ENCODE data around the gene ARHGEF17. TPM values are rescaled to one million over a fixed set of nuclear protein-coding genes. Genes with fewer than 3 reads are reported as not detected.

The ARHGEF17 gene
- polyA plus RNA-seq, 1 donor (not counting 4 experiments of a cell fraction or from before 2014, with no cell fraction given): 5.1 TPM

DNA sequence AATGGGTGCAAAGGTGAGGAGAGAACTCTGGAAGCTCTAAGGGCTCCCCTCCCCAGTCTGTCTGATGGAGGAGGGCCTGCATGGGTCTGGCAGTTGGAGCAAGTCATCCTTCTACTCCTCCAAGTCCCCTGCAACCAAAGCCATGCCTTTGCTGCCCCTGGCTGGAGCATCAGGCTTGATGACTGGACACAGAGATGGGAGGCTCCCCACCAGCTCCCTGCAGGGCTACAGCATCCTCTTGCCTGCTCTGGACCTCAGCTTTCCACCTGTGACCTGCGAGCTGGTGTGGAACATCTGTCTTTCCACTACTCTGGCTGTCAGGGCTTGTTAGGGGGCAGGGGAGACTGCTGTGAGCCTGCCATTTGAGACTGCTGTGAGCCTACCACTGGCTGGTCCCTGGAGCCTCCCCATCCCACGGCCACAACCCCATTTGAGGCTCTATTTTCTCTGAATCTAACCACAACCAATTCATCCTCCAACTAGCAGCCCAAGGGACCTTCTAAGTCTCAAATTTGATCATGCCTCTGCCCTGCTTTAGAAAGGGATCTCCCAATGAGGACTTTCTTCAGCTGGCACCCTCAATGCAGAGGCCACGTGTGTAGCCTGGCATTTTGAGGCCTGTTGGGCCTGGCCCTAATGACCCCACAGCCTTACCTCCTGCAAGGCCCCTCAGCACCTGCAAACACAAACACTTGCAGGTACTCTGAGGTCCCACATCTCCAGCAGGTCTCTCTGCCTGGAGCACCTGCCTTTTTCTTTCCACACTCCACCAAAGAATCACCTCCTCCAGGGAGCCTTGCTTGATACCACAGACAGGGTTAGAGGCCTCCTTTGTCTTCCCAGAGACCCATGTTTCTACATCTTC, 26.0 kb upstream of the ARHGEF17 start:
- dilution Hi-C loops (cut with MboI; ENCODE audit: extremely low pct_ligation_motif_present, low sequenced_read_pairs): no loop called here
- no peaks in the 10 kb centered on the region for H3K79me2 ChIP-seq (ENCODE audit: control insufficient read depth, insufficient read depth, low read length)
- no peaks in the 10 kb centered on the region for H3K9me3 ChIP-seq (ENCODE audit: control insufficient read depth, low read depth, low read length)
- no peak overlapping the region for H3K4me2 ChIP-seq (ENCODE audit: control insufficient read depth, extremely low read depth, insufficient read depth, low read depth, low read length)
- no peaks in the 10 kb centered on the region for H4K20me1 ChIP-seq (ENCODE audit: control insufficient read depth, extremely low read depth, insufficient read depth, low read length)
- H3K4me1 ChIP-seq (ENCODE audit: control insufficient read depth, extremely low read depth, insufficient read depth, low read length): peaks cover 3% of the 10 kb centered on the region
- H3K9me1 ChIP-seq (ENCODE audit: control insufficient read depth, extremely low read depth, insufficient read depth, low read length): no peaks in the 10 kb centered on the region
- H3K27ac ChIP-seq (ENCODE audit: control insufficient read depth, insufficient read depth, low read length): no peak overlapping the region
- no peak overlapping the region for H3K4me3 ChIP-seq (ENCODE audit: control insufficient read depth in 2 of 3, extremely low read depth in 1 of 3, insufficient read depth in 2 of 3, low read depth in 1 of 3, low read length in 3 of 3)
- FAIRE-seq (no peak), DNase-seq (ENCODE audit: low read depth, low spot score) (no peak)
- TF ChIP-seq, protein P1, sequence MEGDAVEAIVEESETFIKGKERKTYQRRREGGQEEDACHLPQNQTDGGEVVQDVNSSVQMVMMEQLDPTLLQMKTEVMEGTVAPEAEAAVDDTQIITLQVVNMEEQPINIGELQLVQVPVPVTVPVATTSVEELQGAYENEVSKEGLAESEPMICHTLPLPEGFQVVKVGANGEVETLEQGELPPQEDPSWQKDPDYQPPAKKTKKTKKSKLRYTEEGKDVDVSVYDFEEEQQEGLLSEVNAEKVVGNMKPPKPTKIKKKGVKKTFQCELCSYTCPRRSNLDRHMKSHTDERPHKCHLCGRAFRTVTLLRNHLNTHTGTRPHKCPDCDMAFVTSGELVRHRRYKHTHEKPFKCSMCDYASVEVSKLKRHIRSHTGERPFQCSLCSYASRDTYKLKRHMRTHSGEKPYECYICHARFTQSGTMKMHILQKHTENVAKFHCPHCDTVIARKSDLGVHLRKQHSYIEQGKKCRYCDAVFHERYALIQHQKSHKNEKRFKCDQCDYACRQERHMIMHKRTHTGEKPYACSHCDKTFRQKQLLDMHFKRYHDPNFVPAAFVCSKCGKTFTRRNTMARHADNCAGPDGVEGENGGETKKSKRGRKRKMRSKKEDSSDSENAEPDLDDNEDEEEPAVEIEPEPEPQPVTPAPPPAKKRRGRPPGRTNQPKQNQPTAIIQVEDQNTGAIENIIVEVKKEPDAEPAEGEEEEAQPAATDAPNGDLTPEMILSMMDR (optimal IDR thresholded peaks at IDR 0.05 in 1 of 3, IDR thresholded peaks at IDR 0.05 in 1 of 3, conservative IDR thresholded peaks at IDR 0.05 in 1 of 3; ENCODE audit: extremely low read depth in 1 of 3, insufficient read depth in 2 of 3, low read length in 3 of 3): no peak
- TF ChIP-seq EZH2 (IDR thresholded peaks at IDR 0.05; ENCODE audit: low read length): no peak
- H3K9ac ChIP-seq (ENCODE audit: control insufficient read depth, extremely low read depth, insufficient read depth, low read length): no peak overlapping the region
- no peaks in the 10 kb centered on the region for H3K27me3 ChIP-seq (ENCODE audit: control insufficient read depth, extremely low read depth, insufficient read depth, low read length)
- H3K36me3 ChIP-seq (ENCODE audit: control insufficient read depth in 2 of 2, extremely low read depth in 1 of 2, insufficient read depth in 2 of 2, low read length in 2 of 2): no peaks in the 10 kb centered on the region
- H2AFZ ChIP-seq (ENCODE audit: control insufficient read depth, low read length): no peak overlapping the region

DNA sequence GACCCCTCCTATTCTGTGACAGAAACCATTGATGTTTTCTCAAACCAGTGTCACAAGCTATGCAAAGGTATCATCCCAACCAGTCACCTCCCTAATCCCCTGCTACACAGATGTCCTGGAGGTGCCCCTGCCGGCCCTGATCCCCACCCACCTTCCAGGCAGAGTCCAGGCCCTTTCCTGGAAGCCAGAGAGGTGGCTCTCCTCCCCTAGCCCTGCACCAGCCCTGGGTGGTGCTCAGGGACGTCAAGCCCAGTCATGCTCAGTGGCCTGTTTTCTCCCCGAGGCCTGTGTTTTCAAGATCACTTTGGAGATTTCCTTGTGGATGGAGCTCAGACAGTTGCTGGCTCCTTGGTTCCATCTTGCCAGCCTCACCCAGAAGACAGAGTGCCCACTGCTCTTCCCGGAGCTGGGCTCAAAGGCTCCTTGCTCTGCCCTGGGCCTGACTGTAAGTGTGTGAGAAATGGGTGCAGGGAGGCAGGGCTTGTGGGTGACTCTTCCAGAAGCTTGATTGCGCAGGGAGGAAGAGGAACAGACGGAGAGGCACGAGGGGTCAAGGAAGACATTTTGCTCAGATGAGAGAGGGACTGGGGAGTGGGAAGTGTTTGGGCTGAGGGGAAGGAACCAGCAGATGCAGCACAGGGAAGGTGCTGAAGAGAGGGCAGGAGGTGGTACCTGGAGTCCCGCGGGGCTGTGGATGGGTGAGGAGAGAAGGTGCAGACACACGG, 24.6 kb upstream of the ARHGEF17 start:
- Histone ChIP-seq H3K79me2 (ENCODE audit: control insufficient read depth, insufficient read depth, low read length) (no peaks in the 10 kb centered on the region), H3K27me3 (ENCODE audit: control insufficient read depth, extremely low read depth, insufficient read depth, low read length) (no peaks in the 10 kb centered on the region), H4K20me1 (ENCODE audit: control insufficient read depth, extremely low read depth, insufficient read depth, low read length) (no peaks in the 10 kb centered on the region), H3K27ac (ENCODE audit: control insufficient read depth, insufficient read depth, low read length) (no peak overlapping the region), H3K9me1 (ENCODE audit: control insufficient read depth, extremely low read depth, insufficient read depth, low read length) (no peaks in the 10 kb centered on the region), H3K4me2 (ENCODE audit: control insufficient read depth, extremely low read depth, insufficient read depth, low read depth, low read length) (no peak overlapping the region), H2AFZ (ENCODE audit: control insufficient read depth, low read length) (no peak overlapping the region), H3K4me3 (ENCODE audit: control insufficient read depth in 2 of 3, extremely low read depth in 1 of 3, insufficient read depth in 2 of 3, low read depth in 1 of 3, low read length in 3 of 3) (no peak overlapping the region), H3K9me3 (ENCODE audit: control insufficient read depth, low read depth, low read length) (no peaks in the 10 kb centered on the region), H3K9ac (ENCODE audit: control insufficient read depth, extremely low read depth, insufficient read depth, low read length) (no peak overlapping the region), H3K4me1 (ENCODE audit: control insufficient read depth, extremely low read depth, insufficient read depth, low read length) (peaks cover 3% of the 10 kb centered on the region), H3K36me3 (ENCODE audit: control insufficient read depth in 2 of 2, extremely low read depth in 1 of 2, insufficient read depth in 2 of 2, low read length in 2 of 2) (no peaks in the 10 kb centered on the region)
- TF ChIP-seq, protein P1 (optimal IDR thresholded peaks at IDR 0.05 in 1 of 3, IDR thresholded peaks at IDR 0.05 in 1 of 3, conservative IDR thresholded peaks at IDR 0.05 in 1 of 3; ENCODE audit: extremely low read depth in 1 of 3, insufficient read depth in 2 of 3, low read length in 3 of 3): no peak
- no peak for TF ChIP-seq EZH2 (IDR thresholded peaks at IDR 0.05; ENCODE audit: low read length)
- FAIRE-seq (peak; percentile 23), DNase-seq (ENCODE audit: low read depth, low spot score) (no peak)
- dilution Hi-C loops (cut with MboI; ENCODE audit: extremely low pct_ligation_motif_present, low sequenced_read_pairs): no loop called here

All from keratinocyte (primary cell).